Panc1 (cell line): ENCODE data around the gene PRDM1.

ENCODE experiments used
- REST ChIP-seq, 2 experiments: IDR thresholded peaks; 2 replicates each; pipeline ENCODE4 v1.6.1; 2011 to 2012; ENCODE audit warnings: low read depth in 2 of 2, control low read depth in 1 of 2, low read length in 1 of 2, mild to moderate bottlenecking in 1 of 2, moderate library complexity in 1 of 2; ENCODE audit not compliant: insufficient read depth in 1 of 2
- SIN3A ChIP-seq: IDR thresholded peaks from 2 replicates; pipeline ENCODE4 v1.6.1; 2012; ENCODE audit warnings: low read depth, mild to moderate bottlenecking, low read length, moderate library complexity, borderline replicate concordance; ENCODE audit not compliant: insufficient read depth
- TF ChIP-seq, protein P1 (sequence below): fragments of 450-650 bp; IDR thresholded peaks from 2 replicates; pipeline ENCODE4 v1.5.1; 2017; ENCODE audit warnings: mild to moderate bottlenecking

DNA sequence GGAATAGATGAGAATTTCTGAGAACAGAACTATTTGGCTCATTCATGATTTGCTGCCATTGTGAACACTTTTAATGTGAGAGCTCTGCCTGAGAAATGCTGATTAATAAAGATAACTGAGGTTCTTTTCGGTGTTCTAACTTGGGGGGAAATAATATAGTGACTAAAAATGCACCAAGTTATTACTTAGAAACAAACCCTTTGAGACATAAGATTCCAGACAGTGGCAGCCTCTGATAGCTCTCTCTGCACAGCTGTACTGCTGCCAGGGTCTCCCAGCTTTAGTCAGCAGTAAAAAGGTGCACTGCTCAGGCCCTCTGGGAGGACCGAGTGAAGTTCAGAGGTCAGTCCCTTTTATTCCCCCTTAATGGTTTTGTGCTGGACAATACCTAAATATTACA lies 2.5 kb upstream of the PRDM1 start:
- TF ChIP-seq REST (IDR thresholded peaks at IDR 0.05; ENCODE audit: insufficient read depth in 1 of 2, low read depth in 2 of 2, low read length in 1 of 2) (no peak), SIN3A (no peak)
- TF ChIP-seq, protein P1, sequence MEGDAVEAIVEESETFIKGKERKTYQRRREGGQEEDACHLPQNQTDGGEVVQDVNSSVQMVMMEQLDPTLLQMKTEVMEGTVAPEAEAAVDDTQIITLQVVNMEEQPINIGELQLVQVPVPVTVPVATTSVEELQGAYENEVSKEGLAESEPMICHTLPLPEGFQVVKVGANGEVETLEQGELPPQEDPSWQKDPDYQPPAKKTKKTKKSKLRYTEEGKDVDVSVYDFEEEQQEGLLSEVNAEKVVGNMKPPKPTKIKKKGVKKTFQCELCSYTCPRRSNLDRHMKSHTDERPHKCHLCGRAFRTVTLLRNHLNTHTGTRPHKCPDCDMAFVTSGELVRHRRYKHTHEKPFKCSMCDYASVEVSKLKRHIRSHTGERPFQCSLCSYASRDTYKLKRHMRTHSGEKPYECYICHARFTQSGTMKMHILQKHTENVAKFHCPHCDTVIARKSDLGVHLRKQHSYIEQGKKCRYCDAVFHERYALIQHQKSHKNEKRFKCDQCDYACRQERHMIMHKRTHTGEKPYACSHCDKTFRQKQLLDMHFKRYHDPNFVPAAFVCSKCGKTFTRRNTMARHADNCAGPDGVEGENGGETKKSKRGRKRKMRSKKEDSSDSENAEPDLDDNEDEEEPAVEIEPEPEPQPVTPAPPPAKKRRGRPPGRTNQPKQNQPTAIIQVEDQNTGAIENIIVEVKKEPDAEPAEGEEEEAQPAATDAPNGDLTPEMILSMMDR = no peak
